Measurements from ENCODE around the gene SLC26A11.

GRCh38 chr17:80297996-80298560 is 77.9 kb downstream of the SLC26A11 start:
- no peak for TF ChIP-seq CTCF (IDR thresholded peaks at IDR 0.05)
- no peak for TF ChIP-seq POLR2AphosphoS5 (IDR thresholded peaks at IDR 0.05)

All from gastroesophageal sphincter (tissue), 3 donors.